Stimulated activated CD8-positive, alpha-beta memory T cell treated with anti-CD3 and anti-CD28 coated beads, Interleukin-12 subunit alpha, Interleukin-12 subunit beta, amount 100 ng/mL, for 24 hours (primary cell): ENCODE results near the gene ISOC2.

Experiments
- DNase-seq: peaks from one replicate; pipeline ENCODE4 v3.0.0-alpha.2; 2020; ENCODE audit errors: extremely low read depth

ISOC2 gene

DNA sequence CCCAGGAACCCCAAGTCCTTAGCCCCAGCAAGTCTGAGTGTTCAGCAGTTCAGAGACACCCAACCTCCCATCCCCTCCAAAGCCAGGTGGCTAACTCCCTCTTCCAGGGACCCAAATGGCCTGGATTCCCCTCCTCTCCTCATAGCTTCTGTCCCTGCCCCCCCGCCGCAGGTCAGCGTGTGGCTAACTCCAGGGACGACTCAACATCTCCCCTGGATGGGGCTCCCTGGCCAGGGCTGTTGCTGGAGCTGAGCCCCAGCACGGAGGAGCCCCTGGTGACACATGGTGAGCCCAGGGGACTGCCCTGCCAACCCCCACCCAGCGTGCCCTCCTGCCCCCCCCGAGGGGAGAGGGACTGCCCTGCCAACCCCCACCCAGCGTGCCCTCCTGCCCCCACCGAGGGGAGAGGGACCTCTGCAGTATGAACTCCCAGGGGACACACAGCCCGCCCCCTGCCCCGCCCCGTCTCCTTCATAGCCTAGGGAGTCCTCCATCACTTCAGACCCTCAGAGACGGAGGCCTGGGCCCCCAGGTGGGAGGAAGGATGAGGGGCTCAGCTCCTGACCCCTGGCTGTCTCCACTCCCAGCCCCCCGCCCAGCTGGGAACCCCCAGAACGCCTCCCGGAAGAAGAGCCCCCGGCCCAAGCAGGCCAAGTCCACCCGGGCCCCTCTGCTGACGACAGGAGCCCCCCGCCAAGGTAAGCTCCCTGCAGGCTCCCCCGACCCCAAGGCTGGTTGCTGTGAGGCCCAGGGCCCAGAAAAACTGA, 28.5 kb upstream of the ISOC2 start:
- DNase-seq, result no peak

DNA sequence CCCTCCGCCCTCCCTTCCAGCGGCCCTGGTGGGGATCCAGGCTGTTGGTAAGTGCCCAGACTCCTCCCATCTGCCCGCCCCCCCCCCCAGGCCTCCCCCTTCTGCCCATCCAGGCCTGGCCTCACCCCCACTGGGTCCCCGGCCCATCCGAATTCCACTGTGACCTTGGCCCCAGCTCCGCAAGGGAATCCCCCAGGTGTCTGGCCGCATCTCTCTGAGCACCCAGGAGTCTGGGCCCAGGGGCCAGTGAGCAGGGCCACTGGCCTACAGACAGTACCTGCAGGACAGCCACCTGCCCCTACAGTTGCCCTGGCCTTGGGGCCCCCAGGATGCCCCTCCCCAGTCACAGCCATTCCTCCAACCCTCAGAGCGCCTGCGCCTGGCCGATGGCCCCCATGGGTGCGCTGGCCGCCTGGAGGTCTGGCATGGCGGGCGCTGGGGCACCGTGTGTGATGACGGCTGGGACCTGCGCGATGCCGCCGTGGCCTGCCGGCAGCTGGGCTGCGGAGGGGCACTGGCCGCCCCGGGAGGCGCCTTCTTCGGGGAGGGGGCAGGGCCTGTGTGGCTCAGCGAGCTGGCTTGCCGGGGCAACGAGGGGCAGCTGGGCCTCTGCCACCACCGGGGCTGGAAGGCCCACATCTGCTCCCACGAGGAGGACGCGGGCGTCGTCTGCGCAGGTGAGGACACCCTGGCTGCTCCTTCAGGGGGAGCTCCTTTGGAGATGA, 27.7 kb upstream of the ISOC2 start:
- no peak for DNase-seq

DNA sequence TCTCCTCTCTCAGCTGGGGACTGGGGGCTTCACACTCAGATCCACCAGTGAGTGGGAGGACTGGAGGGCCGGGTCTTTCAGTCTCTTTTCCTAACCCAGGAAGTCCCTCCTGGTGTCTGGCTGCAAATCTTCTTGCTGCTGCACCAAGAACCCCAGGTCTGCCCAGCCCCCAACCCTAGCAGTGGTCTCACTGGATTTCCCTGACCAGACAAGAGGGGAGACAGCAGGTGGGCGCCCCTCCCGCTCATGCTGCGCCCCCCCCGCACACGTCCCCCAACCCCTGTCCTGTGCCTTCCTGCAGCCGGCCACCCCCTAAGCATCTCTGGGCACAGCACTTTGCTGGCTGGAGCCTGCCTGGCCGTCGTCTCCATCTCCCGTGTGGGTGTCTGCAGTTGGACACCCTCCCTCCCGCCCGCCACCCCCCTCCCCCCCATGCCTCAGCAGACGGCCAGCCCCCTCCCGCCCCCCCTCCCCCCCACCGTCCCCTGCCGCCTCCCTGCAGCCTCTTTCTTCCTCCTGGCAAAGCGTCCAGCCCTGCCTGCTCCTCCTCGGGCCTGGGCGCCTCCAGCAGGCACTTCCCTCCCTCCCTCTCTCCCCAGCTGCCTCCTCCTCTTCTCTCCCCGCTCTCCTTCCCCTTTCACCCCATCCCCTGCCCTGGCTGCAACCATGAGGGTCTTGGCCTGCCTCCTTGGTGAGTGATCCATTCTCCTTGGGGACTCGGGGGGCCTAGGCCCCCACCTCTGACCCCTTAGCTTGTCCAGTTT, 26.7 kb upstream of the ISOC2 start, which contains the start of gene SSC5D:
Gene SSC5D (plus strand): TSS at position 513 of the 764 bp plus-strand sequence. CDS start 154 bp downstream, at position 667.
- no peak for DNase-seq

DNA sequence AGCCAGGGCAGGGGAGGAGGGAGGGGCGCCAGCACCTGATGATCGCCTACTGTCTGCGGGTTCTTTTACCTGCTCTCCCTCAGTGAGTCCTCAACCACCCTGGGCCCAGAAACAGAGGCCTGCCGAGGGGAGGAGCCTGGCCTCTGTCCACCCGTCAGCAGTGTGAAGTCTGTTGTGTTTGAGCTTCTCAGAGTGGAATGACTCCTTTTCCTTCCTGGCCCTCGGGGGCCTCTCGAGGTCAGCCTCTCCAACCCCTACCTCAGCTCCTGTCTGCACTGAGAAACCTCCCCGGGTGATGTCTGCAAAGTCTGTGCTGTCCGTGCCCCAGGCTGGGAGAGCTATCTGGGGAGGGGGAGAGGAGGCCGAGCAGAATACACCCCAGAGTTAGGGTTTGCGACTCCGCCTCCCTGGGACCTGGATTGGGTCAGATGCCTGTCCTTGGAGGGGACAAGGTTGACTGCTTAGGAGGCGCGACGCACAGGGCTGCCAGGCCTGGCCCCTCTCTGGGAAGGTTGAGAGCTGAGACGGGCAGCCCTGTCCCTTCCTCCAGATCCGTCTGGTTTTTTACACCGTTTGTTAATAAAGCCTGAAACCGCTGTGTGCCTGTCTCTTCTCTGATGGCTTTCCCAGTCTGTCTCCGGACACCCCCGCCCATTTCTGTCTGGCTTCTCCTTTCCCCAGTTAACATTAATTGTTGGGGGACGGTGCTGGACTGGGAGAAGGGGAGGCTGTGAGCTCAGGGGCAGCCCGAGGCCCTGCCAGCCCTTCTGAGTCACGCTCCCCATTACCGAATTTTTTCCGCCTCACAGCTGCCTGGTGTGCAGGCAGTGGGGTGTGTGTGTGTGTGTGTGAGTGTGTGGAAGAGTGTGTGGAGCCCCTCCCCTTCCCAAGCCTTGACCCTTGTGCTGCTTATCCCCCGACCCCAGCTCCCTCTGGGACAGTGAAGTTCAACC, 25.8 kb upstream of the ISOC2 start:
- DNase-seq, result no peak

DNA sequence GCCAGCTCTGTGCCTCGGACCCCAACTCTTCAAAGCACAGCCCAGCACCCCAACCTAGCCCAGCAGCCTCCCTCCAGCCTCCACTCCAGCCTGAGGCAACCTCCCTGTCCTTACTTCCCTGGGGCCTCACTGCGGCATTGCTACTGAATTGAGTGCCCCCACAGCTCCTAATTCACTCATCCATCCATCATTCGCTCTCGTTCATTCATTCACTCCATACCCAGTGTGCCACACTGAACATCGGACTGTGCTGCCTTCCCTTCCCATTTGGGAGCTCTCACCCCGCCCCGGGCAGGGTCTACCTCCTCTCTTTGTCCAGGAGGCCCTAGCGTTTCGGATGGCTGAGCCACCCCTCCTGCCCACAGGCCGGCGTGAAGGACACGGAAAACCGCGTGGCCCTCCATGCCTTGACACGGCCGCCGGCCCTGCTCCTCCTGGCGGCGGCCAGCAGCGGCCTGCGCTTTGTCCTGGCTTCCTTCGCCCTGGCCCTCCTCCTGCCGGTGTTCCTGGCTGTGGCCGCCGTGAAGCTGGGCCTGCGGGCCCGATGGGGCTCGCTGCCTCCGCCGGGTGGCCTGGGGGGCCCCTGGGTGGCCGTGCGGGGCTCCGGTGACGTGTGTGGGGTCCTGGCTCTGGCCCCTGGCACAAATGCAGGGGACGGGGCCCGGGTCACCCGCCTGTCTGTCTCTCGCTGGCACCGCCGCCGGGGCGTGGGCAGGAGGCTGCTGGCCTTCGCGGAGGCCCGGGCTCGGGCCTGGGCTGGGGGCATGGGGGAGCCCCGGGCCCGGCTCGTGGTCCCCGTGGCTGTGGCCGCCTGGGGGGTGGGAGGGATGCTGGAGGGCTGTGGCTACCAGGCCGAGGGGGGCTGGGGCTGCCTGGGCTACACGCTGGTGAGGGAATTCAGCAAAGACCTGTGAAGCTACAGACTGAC, 24.9 kb upstream of the ISOC2 start:
- DNase-seq, result no peak

DNA sequence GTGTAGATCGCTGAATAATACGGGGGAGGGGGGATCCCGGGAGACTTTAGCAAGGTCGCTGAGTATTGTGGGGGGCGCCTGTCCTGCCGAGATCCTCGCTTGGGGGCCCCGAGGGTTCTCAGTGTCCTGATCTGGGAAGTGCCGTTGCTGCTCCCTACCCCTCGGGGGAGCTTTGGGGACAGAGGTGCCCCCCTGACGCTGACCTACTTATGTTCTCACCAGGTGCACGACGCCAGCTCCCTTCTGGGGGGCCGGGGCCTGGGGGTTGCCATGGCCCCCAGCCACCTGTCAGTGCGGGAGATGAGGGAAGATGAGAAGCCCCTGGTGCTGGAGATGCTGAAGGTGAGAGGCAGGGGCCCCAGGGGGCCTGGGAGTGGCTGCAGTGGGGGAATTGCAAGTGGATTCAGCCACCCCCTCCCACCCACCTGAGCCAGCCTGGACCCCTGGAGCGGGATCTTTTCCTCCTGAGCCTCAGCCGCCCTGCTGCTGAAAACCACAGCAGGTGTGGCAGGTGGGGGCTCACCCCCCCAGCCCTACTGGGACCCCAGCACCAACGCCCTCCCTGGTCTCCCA, 24.1 kb upstream of the ISOC2 start:
- no peak for DNase-seq

DNA sequence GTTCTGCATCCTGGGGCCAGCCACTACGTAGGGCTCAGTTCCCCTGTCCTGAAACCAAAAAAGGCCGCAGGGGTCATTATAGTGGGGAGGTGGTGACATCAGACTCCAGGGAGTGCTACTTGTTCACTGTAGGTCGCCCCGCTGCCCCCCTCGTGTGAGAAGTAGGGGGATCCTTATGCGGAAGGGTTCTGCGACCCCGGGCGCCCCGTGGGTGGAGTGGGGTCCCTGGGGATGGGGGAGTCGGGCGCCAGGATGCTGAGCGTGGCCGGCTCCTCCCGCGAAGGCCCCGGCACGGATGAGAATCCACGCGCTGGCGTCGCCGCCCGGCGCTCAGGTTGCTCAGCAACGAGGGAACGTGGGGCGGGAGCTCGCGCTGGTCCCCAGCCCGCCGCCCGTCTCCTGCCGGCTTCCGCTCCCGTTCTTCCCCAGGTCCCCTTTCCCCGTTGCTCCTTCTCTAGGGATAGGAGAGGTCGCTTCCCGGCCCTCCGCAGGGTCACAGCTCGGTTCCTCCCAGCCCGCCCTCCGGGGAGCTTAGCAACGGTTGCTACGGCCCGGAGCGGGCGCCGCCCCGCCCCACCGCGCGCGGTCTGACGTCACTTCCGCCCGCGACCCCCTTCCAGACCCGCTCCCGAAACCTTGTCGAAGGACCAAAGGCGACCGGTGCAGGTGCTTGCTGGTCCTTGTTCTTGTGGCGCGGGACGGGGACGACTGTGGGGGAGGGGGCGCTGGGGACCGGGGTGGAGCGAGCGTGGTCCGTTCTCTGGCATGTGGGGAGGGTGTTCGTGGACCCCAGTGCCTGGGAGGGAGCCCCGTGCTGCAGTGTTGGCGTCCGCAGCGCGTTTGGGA, 23.4 kb upstream of the ISOC2 start, which contains the start of gene NAT14:
Gene NAT14 (plus strand): TSS at position 596 of the 846 bp plus-strand sequence. CDS start 521 bp downstream, outside the sequence.
- DNase-seq, result peak; percentile 14

DNA sequence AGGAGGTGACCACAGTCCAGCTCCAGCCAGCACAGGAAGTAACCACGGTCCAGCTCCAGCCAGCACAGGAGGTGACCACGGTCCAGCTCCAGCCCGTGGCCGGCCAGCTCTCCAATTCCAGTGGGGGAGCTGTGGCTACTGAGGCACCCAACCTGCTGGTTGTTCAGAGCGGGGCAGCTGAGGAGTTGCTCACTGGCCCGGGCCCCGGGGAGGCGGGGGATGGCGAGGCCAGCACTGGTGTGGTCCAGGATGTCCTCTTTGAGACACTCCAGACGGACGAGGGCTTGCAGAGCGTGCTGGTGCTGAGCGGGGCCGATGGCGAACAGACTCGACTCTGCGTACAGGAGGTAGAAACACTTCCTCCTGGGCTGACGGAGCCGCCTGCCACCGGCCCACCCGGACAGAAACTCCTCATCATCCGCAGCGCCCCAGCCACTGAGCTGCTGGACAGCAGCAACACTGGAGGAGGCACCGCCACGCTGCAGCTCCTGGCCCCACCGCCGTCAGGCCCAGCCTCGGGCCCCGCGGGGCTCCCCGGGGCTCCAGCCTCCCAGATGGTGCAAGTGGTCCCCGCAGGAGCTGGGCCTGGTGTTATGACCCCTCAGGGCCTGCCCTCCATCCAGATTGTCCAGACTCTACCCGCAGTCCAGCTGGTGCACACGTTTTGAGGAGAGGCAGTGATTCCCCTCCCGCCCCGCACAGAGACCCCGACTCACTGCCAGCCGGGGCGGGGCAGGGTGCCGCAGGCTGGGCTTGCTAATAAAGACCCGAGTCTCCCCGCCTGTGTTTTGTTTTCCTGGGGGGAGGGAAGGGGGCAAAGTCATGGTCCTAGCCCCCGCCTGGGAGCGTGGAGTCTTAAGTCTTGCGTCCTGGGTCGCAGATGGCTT, 22.5 kb upstream of the ISOC2 start:
- DNase-seq, result no peak

DNA sequence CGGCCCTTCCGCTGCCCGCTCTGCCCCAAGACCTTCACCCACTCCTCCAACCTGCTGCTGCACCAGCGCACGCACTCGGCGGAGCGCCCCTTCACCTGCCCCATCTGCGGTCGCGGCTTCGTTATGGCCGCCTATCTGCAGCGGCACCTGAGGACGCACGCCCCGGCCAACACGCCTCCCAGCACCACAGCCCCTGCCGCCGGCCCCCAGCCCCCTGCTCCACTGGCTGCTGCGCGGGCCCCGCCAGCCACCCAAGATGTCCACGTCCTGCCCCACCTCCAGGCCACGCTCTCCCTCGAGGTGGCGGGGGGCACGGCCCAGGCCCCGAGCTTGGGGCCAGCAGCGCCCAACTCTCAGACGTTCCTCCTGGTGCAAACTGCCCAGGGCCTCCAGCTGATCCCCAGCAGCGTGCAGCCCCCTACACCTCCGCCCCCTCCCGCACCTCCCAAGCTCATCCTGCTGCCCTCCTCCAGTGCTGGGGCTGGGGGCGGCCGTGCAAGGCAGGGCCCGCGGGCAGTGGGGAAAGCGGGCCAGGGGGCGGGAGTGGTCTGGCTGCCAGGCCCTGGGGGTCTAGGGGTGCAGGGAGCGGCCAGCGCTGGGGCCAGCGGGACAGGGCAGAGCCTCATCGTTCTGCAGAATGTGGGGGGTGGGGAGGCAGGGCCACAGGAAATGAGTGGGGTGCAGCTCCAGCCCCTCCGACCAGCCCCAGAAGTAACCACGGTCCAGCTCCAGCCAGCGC, 21.7 kb upstream of the ISOC2 start:
- DNase-seq, result no peak

DNA sequence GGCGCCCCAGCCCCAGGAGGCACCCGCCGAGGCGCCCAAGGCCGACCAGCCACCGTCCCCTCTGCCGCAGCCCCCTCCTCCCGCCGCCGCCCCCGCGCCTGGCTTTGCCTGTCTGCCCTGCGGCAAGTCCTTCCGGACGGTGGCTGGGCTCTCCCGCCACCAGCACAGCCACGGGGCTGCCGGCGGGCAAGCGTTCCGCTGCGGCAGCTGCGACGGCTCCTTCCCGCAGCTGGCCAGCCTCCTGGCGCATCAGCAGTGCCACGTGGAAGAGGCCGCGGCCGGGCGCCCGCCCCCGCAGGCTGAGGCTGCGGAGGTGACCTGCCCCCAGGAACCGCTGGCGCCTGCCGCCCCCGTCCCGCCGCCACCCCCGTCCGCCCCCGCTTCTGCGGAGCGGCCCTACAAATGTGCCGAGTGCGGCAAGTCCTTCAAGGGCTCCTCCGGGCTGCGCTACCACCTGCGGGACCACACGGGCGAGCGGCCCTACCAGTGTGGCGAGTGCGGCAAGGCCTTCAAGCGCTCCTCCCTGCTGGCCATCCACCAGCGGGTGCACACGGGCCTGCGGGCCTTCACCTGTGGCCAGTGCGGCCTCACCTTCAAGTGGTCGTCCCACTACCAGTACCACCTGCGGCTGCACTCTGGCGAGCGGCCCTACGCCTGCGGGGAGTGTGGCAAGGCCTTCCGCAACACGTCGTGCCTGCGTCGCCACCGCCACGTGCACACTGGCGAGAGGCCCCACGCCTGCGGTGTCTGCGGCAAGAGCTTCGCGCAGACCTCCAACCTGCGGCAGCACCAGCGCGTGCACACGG, 20.9 kb upstream of the ISOC2 start:
- DNase-seq, result no peak

DNA sequence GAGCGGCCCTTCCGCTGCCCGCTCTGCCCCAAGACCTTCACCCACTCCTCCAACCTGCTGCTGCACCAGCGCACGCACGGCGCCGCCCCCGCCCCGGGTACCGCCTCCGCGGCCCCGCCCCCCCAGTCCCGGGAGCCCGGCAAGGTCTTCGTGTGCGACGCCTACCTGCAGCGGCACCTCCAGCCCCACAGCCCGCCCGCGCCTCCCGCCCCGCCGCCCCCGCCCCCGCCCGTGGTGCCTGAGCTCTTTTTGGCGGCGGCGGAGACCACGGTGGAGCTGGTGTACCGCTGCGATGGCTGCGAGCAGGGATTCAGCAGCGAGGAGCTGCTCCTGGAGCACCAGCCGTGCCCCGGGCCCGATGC, 20.3 kb upstream of the ISOC2 start:
- DNase-seq, result no peak

DNA sequence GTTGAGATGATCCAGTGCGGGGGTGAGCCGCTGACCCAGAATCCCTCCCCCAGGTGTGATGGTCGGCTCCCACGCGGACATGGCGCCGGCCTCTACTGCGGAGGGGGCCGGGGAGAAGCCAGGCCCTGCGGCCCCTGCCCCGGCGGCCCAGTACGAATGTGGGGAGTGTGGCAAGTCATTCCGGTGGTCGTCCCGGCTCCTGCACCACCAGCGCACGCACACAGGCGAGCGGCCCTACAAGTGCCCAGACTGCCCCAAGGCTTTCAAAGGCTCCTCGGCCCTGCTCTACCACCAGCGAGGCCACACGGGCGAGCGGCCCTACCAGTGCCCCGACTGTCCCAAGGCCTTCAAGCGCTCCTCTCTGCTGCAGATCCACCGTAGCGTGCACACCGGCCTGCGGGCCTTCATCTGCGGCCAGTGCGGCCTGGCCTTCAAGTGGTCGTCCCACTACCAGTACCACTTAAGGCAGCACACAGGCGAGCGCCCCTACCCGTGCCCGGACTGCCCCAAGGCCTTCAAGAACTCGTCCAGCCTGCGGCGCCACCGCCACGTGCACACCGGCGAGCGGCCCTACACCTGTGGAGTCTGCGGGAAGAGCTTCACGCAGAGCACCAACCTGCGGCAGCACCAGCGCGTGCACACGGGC, 19.8 kb upstream of the ISOC2 start:
- DNase-seq, result no peak

DNA sequence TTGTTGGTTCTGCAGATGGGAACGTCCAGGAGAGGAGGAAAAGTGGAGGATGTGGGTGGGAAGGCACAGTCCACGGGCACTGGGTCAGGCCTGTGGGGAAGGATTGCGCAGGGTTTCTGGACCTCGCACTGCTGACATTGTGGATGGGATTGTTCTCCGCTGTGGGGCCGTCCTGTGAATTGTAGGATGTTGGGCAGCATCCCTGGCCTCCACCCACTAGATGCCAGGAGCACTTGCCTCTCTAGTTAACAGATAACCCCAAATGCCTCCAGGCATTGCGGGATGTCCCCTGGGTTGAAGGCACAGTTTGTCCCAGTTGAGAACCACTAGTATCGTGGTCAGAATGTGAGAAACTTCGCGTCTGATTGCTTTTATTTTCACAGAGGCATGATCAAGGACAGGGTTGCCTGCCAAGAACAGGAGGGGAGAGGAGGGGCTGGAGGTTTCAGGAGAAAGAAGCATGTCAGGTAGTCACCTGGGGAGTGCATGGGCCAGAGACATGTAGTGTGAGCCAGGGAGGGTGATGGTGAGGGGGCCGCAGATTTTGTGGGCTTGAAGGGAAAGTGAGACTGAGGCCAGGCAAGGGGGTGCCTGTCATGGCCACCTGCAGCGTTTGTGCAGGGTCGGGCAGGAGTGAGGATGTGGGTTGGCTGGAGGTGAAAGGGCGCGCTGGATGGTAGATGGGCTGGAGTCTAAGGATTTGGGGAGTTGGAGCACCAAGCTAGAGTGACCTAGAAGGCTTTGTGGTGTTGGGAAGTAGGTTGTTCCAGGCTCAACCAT, 18.2 kb upstream of the ISOC2 start:
- no peak for DNase-seq

DNA sequence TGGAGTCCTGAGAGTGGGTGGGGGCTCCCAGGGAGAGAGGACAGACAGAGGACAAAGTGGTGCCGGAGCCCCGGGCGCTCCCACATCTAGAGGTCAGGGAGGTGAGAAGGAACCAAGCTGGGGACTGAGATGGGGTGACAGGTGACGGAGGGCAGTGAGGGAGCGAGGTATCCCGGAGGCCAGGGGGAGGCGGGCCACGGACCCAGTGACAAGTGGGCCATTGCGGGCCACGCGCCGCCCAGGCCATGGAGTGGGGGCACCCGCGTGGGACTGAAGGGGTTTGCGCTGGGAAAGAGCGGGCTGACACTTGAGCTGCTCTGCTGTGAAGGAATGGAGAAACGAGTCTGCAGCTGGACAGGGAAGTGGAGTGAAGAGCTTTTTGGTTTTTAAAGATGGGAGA, 17.6 kb upstream of the ISOC2 start:
- no peak for DNase-seq

DNA sequence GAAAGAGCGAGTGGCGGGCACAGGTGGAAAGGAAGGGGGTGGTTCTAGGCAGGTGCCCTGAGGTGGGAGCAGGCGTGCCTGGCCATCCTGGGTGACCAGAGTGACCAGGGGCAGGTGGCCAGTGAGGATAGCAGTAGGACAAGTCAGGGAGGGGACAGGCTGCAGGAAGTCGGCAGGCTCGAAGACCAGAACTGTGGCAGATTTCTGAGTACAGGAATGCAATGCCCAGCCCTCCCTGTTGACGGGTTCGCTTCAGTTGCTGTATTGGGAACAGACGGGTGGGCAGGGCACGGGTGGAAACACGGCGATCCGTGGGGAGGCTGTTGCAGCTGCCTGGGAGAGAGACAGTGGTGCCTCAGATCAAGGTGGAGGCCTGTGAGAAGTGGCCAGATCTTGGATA, 16.9 kb upstream of the ISOC2 start:
- no peak for DNase-seq
